SK-N-SH (cell line): ENCODE results near the gene TIMP2. TPM values are rescaled to one million over a fixed set of nuclear protein-coding genes. Genes with fewer than 3 reads are reported as not detected.

ENCODE experiments used
- CTCF ChIA-PET: fragments of 300-600, 350-600 bp; formaldehyde crosslinking; extraction: SDS; loops from one replicate; lab custom pipeline; 2021; lab: Yijun Ruan, JAX
- POLR2A ChIA-PET: fragments of 350-600 bp; sonication (Branson Sonifier 250); formaldehyde crosslinking; extraction: SDS; loops from one replicate; lab custom pipeline; 2020; ENCODE audit warnings: antibody characterized with exemption, inconsistent platforms; lab: Yijun Ruan, JAX
- DNase-seq: peaks from one replicate; pipeline ENCODE4 v3.0.0; 2012
- H2AFZ ChIP-seq: fragments of 200-600 bp; sonication (generic); 2 replicates; pipeline ENCODE4 v1.8.1; 2016; ENCODE audit warnings: antibody characterized with exemption, mild to moderate bottlenecking, low read depth
- H3F3A ChIP-seq: fragments of 200-600 bp; sonication (generic); replicated peaks from 2 replicates; pipeline ENCODE3; 2016; ENCODE audit warnings: antibody characterized with exemption, mild to moderate bottlenecking; ENCODE audit not compliant: insufficient read depth
- H3K27ac ChIP-seq, 2 experiments: fragments of 200-500 bp in 1 of 2; fragments of 200-600 bp in 1 of 2; sonication (Bioruptor generic) in 1 of 2; sonication (generic), shearing (Covaris generic) in 1 of 2; 2 replicates each; pipeline versions ENCODE4 v1.5.1 to v1.6.1; 2014 to 2016; ENCODE audit warnings: low read depth in 2 of 2, inconsistent platforms in 1 of 2, low read length in 1 of 2, mild to moderate bottlenecking in 1 of 2, mixed read lengths in 1 of 2
- H3K27me3 ChIP-seq: fragments of 200-600 bp; sonication (generic), shearing (Covaris generic); 2 replicates; pipeline ENCODE4 v1.6.1; 2016; ENCODE audit warnings: mixed run types; ENCODE audit not compliant: insufficient read depth
- H3K36me3 ChIP-seq, 2 experiments: fragments of 200-500 bp in 1 of 2; fragments of 200-600 bp in 1 of 2; sonication (Bioruptor generic) in 1 of 2; sonication (generic) in 1 of 2; replicated peaks in 1 of 2; 2 replicates each; pipeline versions ENCODE3 to v1.5.1; 2014 to 2016; ENCODE audit warnings: low read length in 1 of 2, mild to moderate bottlenecking in 1 of 2; ENCODE audit not compliant: insufficient read depth in 2 of 2, control insufficient read depth in 1 of 2
- H3K4me1 ChIP-seq, 2 experiments: fragments of 200-500 bp in 1 of 2; fragments of 200-600 bp in 1 of 2; sonication (Bioruptor generic) in 1 of 2; sonication (generic), shearing (Covaris generic) in 1 of 2; 2 replicates each; pipeline versions ENCODE4 v1.5.1 to v1.6.1; 2014 to 2016; ENCODE audit warnings: low read depth in 1 of 2, low read length in 1 of 2, mixed run types in 1 of 2; ENCODE audit not compliant: insufficient read depth in 2 of 2, control insufficient read depth in 1 of 2
- H3K4me2 ChIP-seq: fragments of 200-600 bp; sonication (generic), shearing (Covaris generic); 2 replicates; pipeline ENCODE4 v1.6.1; 2017; ENCODE audit warnings: mixed run types
- H3K4me3 ChIP-seq, 2 experiments: fragments of 200-500 bp in 1 of 2; fragments of 200-600 bp in 1 of 2; sonication (Bioruptor generic) in 1 of 2; sonication (generic), shearing (Covaris generic) in 1 of 2; 2 replicates each; pipeline versions ENCODE4 v1.5.1 to v1.8.1; 2014 to 2016; ENCODE audit warnings: low read depth in 2 of 2, inconsistent platforms in 1 of 2, low read length in 1 of 2, mild to moderate bottlenecking in 1 of 2, mixed read lengths in 1 of 2, moderate library complexity in 1 of 2
- H3K79me2 ChIP-seq: fragments of 200-600 bp; sonication (generic); 2 replicates; pipeline ENCODE4 v1.8.1; 2017; ENCODE audit warnings: mild to moderate bottlenecking; ENCODE audit not compliant: insufficient read depth
- H3K9ac ChIP-seq: fragments of 200-600 bp; sonication (generic); 2 replicates; pipeline ENCODE4 v1.6.1; 2017; ENCODE audit warnings: mixed run types
- H3K9me2 ChIP-seq: fragments of 200-600 bp; sonication (generic); 2 replicates; pipeline ENCODE4 v1.6.1; 2017; ENCODE audit warnings: mixed run types
- H3K9me3 ChIP-seq: fragments of 200-600 bp; sonication (generic); 2 replicates; pipeline ENCODE4 v1.6.1; 2017; ENCODE audit warnings: mixed run types, mild to moderate bottlenecking, moderate library complexity
- H4K20me1 ChIP-seq: fragments of 200-600 bp; sonication (generic); 2 replicates; pipeline ENCODE4 v1.6.1; 2017; ENCODE audit warnings: mild to moderate bottlenecking, mixed run types; ENCODE audit not compliant: insufficient read depth
- CHD2 ChIP-seq: fragments of 150-350 bp; IDR thresholded peaks from 2 replicates; pipeline ENCODE4 v1.6.1; 2018; ENCODE audit warnings: low read length; ENCODE audit not compliant: partially characterized antibody
- CTCF ChIP-seq: fragments of 200-600 bp; sonication (generic); IDR thresholded peaks from 2 replicates; pipeline ENCODE4 v1.6.1; 2017; ENCODE audit warnings: antibody characterized with exemption, mild to moderate bottlenecking, moderate library complexity
- EP300 ChIP-seq, 2 experiments: IDR thresholded peaks; 2 replicates each; pipeline versions ENCODE4 v1.4.0 to v1.6.1; 2012; ENCODE audit warnings: borderline replicate concordance in 1 of 2, low read depth in 1 of 2, low read length in 1 of 2
- EZH2phosphoT487 ChIP-seq: fragments of 200-600 bp; sonication (generic); IDR thresholded peaks from 2 replicates; pipeline ENCODE4 v1.6.1; 2017; ENCODE audit warnings: low read depth, mixed run types, mild to moderate bottlenecking, antibody characterized with exemption, moderate library complexity, borderline replicate concordance
- FOSL2 ChIP-seq: IDR thresholded peaks from 2 replicates; pipeline ENCODE4 v1.4.0; 2012; ENCODE audit warnings: low read depth, mild to moderate bottlenecking, moderate library complexity, borderline replicate concordance
- FOXJ3 ChIP-seq: sonication (generic); formaldehyde crosslinking; IDR thresholded peaks from 2 replicates; pipeline ENCODE4 v1.5.1; 2020; ENCODE audit warnings: mild to moderate bottlenecking, missing genetic modification reagents
- GABPA ChIP-seq: IDR thresholded peaks from 2 replicates; pipeline ENCODE4 v1.4.0; 2012; ENCODE audit warnings: low read depth, mild to moderate bottlenecking
- IRF3 ChIP-seq: fragments of 150-350 bp; IDR thresholded peaks from 2 replicates; pipeline ENCODE4 v1.6.1; 2016; ENCODE audit warnings: mild to moderate bottlenecking, low read depth, low read length
- JUND ChIP-seq: IDR thresholded peaks from 2 replicates; pipeline ENCODE4 v1.4.0; 2012
- MEF2A ChIP-seq: IDR thresholded peaks from 2 replicates; pipeline ENCODE4 v1.4.0; 2012; ENCODE audit warnings: low read depth, borderline replicate concordance
- NRF1 ChIP-seq: IDR thresholded peaks from 2 replicates; pipeline ENCODE4 v1.6.1; 2012; ENCODE audit warnings: low read depth, mild to moderate bottlenecking, low read length
- PBX3 ChIP-seq: IDR thresholded peaks from 2 replicates; pipeline ENCODE4; 2012
- RCOR1 ChIP-seq: fragments of 150-350 bp; IDR thresholded peaks from 2 replicates; pipeline ENCODE4 v1.6.1; 2017; ENCODE audit warnings: antibody characterized with exemption, low read length
- REST ChIP-seq: IDR thresholded peaks from 2 replicates; pipeline ENCODE4 v1.6.1; 2012; ENCODE audit warnings: mild to moderate bottlenecking, low read depth, low read length, moderate library complexity
- RXRA ChIP-seq: IDR thresholded peaks from 2 replicates; pipeline ENCODE4 v1.4.0; 2012; ENCODE audit warnings: low read depth, mild to moderate bottlenecking, borderline replicate concordance
- TAF1 ChIP-seq: IDR thresholded peaks from 2 replicates; pipeline ENCODE4 v1.6.1; 2012; ENCODE audit warnings: low read depth, mild to moderate bottlenecking, low read length, moderate library complexity, borderline replicate concordance
- TCF12 ChIP-seq: IDR thresholded peaks from 2 replicates; pipeline ENCODE4 v1.4.0; 2012
- USF1 ChIP-seq: IDR thresholded peaks from 2 replicates; pipeline ENCODE4 v1.4.0; 2012; ENCODE audit warnings: low read depth, borderline replicate concordance
- USF2 ChIP-seq: fragments of 150-350 bp; IDR thresholded peaks from 2 replicates; pipeline ENCODE4 v1.6.1; 2017; ENCODE audit warnings: antibody characterized with exemption, low read length, low read depth, borderline replicate concordance
- ZBTB33 ChIP-seq: IDR thresholded peaks from 2 replicates; pipeline ENCODE4 v1.4.0; 2012; ENCODE audit warnings: low read depth, borderline replicate concordance
- WGBS: methylation state at CpG from one replicate; pipeline ENCODE4 v1.1.6; 2017; ENCODE audit warnings: low lambda C conversion rate; 5-methylcytosine and 5-hydroxymethylcytosine counted together
- polyA plus RNA-seq, 3 experiments: library from polyadenylated mRNA; depleted of rRNA; stranded (reverse); fragments of >200 nt; gene quantifications; 2 replicates each; pipeline ENCODE4 v1.2.3, GENCODE V29; 2012

Gene TIMP2
- polyA plus RNA-seq, 1 of the 3 experiments (the other 2 are of a cell fraction), result 441 TPM

GRCh38 chr17:78893684-78894083 is 31.5 kb downstream of the TIMP2 start:
- CTCF ChIA-PET, result interaction anchor here (0.8 to 7.4 kb wide), 9 partner anchors 8 to 149 kb away, joined by 3 to 44 read pairs (median 5); no protein-coding TSS in a partner anchor
- 72% methylated on average over 4 of the region's 4 CpGs for WGBS
- Histone ChIP-seq H3K4me2 (no peak overlapping the region), H3K27ac (peak overlapping the region in 1 of 2 experiments; percentile 98; a peak in 2 of 4 replicates), H3K79me2 (peaks cover 99% of the 10 kb centered on the region), H3K4me3 (no peak overlapping the region), H3K9ac (no peak overlapping the region), H3K27me3 (no peaks in the 10 kb centered on the region), H3F3A (peaks cover 16% of the 10 kb centered on the region), H3K9me2 (no peaks in the 10 kb centered on the region), H4K20me1 (peaks cover 81% of the 10 kb centered on the region), H3K4me1 (peaks cover 0 to 79% of the 10 kb centered on the region in 2 experiments; a peak in 2 of 4 replicates), H3K9me3 (no peaks in the 10 kb centered on the region), H3K36me3 (peaks cover 12 to 16% of the 10 kb centered on the region in 2 experiments), H2AFZ (no peak overlapping the region)
- POLR2A ChIA-PET, result interaction anchor here (2.0 to 3.1 kb wide), 2 partner anchors 11 to 19 kb away, joined by 6 to 35 read pairs; no protein-coding TSS in a partner anchor
- DNase-seq, result no peak
- no peak for TF ChIP-seq FOSL2
- TF ChIP-seq USF2, result no peak
- TF ChIP-seq CHD2, result no peak
- no peak for TF ChIP-seq FOXJ3 (CRISPR knock-in tag)
- TF ChIP-seq MEF2A, result no peak
- no peak for TF ChIP-seq RCOR1
- no peak for TF ChIP-seq EZH2phosphoT487
- TF ChIP-seq NRF1, result no peak
- no peak for TF ChIP-seq TCF12
- no peak for TF ChIP-seq IRF3
- TF ChIP-seq TAF1, result no peak
- no peak for TF ChIP-seq USF1
- TF ChIP-seq CTCF, result no peak
- no peak for TF ChIP-seq PBX3
- TF ChIP-seq GABPA, result no peak
- TF ChIP-seq RXRA, result no peak
- TF ChIP-seq REST, result no peak
- no peak for TF ChIP-seq JUND
- TF ChIP-seq ZBTB33, result no peak
- no peak for TF ChIP-seq EP300 (IDR thresholded peaks at IDR 0.05; ENCODE audit: borderline replicate concordance in 1 of 2, low read depth in 1 of 2, low read length in 1 of 2)
